GM12878 (cell line): Measurements from ENCODE around the gene MAML3.

ENCODE experiments used
- NFIC ChIP-seq: IDR thresholded peaks from 2 replicates; pipeline ENCODE4 v1.6.1; 2012; ENCODE audit warnings: low read depth, mild to moderate bottlenecking, inconsistent platforms, low read length, moderate library complexity
- NR2C1 ChIP-seq: fragments of 450-650 bp; IDR thresholded peaks from 2 replicates; pipeline ENCODE4 v1.6.1; 2017; ENCODE audit warnings: antibody characterized with exemption, mild to moderate bottlenecking, moderate library complexity
- POU2F2 ChIP-seq: IDR thresholded peaks from 3 replicates; pipeline ENCODE4 v1.6.1; 2011; ENCODE audit warnings: low read depth, mild to moderate bottlenecking, low read length, borderline replicate concordance
- TF ChIP-seq, protein P1 (sequence below), 3 experiments: IDR thresholded peaks in 2 of 3; conservative IDR thresholded peaks in 1 of 3; 2 replicates each; pipeline ENCODE4 v1.5.1; 2011; ENCODE audit warnings: low read depth in 3 of 3, low read length in 3 of 3, mild to moderate bottlenecking in 3 of 3, control low read depth in 2 of 3, moderate library complexity in 2 of 3, inconsistent platforms in 1 of 3, mixed read lengths in 1 of 3; ENCODE audit not compliant: control insufficient read depth in 2 of 3, insufficient read depth in 1 of 3; ENCODE audit errors: extremely low read depth in 1 of 3

DNA sequence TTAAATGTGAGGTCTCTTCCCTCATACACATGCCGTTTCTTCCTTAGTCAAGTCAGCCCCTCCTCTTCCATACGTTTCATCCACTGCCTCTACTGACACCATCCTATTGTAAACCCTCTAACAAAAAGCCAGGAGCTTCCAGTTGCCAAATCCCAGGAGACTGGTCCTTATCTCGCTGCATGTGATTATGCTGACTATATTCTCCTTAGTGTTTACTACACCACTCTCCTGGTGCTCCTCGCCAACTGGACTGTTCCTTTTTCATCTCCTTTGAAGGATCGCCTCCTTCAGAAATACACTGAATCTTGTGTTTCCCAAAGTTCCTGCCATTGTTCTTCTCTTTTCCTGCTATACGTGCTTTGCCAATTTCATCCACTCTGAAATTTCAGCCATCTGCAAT is 27.7 kb downstream of the MAML3 start:
- no peak for TF ChIP-seq POU2F2
- TF ChIP-seq, protein P1, sequence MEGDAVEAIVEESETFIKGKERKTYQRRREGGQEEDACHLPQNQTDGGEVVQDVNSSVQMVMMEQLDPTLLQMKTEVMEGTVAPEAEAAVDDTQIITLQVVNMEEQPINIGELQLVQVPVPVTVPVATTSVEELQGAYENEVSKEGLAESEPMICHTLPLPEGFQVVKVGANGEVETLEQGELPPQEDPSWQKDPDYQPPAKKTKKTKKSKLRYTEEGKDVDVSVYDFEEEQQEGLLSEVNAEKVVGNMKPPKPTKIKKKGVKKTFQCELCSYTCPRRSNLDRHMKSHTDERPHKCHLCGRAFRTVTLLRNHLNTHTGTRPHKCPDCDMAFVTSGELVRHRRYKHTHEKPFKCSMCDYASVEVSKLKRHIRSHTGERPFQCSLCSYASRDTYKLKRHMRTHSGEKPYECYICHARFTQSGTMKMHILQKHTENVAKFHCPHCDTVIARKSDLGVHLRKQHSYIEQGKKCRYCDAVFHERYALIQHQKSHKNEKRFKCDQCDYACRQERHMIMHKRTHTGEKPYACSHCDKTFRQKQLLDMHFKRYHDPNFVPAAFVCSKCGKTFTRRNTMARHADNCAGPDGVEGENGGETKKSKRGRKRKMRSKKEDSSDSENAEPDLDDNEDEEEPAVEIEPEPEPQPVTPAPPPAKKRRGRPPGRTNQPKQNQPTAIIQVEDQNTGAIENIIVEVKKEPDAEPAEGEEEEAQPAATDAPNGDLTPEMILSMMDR (IDR thresholded peaks at IDR 0.05 in 2 of 3, conservative IDR thresholded peaks at IDR 0.05 in 1 of 3; ENCODE audit: control insufficient read depth in 2 of 3, extremely low read depth in 1 of 3, insufficient read depth in 1 of 3, low read depth in 3 of 3, low read length in 3 of 3) = no peak
- TF ChIP-seq NFIC = no peak
- TF ChIP-seq NR2C1 = no peak
